NCI-H2081 treated with DMSO at 0.1 percent for 48 hours (cell line): Measurements from ENCODE around the gene AQP12B.

ENCODE experiments used
- DNase-seq: peaks from one replicate; lab custom pipeline; 2025; lab: John Stamatoyannopoulos, UW

Gene AQP12B

DNA sequence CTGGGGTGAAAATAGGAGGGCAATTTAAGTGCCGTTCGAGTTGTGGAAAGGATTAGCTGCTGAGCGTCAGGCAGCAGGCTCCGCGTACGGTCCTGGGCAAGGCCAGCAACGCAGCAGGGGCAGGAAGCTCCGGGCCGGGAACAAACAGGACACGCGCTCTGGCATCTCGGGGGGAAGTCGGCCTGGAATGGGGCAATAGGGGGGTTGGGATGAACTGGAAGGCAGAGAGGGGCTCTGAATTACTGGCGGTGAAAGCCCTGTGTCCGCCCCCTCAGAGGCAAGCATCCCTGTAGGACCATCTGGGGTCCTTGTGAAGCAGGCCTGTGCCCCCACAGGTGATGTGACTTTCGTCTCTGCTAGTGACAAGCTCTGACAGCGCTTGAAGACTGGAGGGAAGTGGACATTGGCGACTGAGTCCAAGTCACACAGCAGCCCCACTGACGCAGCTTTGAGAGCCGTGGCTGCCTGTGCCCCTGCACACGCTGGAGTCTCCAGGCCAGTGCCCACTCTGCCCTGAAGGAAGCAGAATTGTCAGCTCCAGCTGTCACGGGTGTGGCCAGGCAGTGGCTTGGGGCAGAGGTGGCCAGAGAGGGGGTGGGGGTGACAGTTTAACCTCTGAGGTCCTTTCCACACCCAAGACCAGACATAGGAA is 35.1 kb downstream of the AQP12B start:
- DNase-seq: no peak

DNA sequence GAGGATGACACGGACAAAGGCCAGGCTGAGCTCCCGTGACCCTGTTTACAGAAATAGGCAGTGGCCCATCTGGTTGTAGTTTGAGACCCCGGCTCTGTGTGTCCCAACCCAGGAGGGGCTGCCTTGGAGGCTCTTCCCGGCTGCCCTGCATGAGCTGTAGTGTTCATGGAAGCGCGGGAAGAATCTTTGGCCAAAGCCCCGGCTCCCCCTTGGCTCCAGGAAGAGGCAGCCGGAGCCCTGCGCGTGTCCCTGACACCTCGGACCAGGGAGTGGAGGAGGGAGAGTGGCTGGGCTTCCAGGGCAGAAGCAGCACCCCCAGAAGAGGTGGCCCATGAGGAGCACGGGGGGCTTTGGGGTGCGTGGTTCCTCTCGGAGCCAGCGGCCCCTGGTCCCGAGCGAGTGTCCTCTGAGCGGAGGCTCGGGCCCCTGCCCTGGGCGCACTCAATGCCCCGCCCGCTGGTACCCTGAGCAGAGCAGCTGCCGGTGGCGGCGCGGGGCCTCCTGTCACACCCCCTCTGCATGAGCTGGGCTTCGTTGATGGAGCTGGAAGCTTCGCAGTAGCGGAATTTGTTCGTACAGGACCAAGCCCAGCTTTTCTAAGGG is 35.7 kb downstream of the AQP12B start:
- no peak for DNase-seq

DNA sequence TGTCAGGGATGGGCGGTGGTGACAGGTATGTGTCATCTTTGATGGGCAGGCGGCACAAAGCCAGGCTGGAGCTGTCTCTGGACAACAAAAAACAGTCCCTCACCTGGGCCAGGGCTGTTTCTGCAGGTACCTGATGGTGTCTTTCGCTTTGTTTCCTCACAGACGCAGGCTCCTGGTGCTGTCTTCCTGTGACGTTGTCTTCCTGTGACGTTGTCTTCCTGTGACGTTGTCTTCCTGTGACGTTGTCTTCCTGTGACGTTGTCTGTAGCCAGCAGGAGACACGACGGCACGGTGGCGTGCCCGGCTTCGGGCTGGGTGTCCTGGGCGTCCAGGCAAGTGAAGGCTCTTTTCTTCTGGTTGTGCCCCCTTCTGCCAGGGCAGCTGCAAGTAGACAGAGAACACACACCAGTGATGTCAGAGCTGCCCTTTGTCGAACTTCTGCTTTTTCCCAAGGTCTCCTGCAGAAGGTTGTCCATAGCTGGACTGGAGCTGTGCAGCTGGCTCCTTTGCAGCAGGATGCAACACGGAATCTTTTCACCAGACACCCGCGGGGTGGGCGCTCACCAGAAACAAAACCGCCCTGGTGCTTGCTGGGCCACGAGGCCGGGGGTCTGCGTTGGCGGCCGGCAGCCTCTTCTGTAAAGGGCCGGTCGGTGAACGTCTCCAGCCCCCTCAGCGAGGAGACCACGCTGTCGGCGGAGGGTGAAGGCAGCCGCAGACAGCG is 36.3 kb downstream of the AQP12B start:
- DNase-seq: no peak

DNA sequence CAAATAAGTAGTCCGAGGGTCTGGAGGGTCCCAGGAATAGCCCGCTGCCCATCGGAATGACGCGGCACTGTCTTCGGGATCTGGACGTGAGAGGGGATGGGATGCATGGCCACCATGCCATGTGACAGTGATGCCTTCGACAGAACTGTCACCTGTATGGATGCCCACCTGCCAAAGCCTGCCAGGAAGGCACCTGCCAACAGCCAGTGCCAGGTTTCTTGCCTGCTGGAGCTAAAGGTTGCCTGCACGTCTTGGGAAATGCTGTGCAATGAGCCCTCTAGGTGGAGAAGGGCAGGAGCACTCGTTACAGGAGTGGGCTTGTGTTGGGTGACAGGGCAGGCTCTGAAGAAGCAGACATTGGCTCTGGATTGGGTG is 36.9 kb downstream of the AQP12B start:
- no peak for DNase-seq

DNA sequence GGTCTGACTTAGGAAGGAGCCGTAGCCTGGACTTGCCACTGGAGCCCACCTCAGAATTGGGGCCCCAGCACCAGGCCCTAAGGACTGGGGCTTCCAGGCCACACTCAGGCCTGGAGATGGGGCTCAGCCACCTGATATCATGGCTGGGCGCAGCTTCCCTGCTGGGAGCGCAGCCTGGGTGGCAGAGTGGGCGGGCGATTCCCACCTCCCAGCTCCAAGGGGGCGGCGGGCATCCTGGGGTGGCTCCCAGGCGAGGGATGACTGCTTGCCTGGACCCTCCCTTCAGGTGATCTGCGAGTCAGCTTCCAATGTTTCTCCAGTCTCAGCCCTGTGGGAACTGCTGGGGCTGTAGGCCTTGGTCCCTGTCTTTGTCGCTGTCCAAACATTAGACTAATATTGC is 37.3 kb downstream of the AQP12B start:
- no peak for DNase-seq

DNA sequence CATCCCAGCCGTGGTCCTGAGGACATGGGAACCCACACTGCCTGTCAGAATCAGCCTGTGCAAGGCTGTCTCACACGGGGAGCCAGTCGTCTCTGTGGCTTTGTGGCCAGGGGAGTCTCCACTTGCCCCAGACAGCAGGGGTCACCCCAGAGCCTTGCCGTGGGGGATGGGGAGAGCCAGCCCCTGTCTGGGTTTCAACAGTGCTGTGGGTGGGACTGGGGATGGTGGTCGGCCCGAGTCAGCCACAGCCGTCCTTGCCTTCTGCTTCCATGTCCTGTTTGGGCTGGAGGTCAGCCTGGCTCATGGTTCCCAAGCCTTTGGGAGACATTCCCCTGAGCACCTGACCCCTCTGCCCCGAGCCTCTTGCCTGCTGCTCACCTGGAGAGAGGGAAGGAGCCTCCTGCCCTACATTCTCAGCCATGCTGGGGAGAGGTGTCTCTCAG is 37.8 kb downstream of the AQP12B start:
- no peak for DNase-seq

DNA sequence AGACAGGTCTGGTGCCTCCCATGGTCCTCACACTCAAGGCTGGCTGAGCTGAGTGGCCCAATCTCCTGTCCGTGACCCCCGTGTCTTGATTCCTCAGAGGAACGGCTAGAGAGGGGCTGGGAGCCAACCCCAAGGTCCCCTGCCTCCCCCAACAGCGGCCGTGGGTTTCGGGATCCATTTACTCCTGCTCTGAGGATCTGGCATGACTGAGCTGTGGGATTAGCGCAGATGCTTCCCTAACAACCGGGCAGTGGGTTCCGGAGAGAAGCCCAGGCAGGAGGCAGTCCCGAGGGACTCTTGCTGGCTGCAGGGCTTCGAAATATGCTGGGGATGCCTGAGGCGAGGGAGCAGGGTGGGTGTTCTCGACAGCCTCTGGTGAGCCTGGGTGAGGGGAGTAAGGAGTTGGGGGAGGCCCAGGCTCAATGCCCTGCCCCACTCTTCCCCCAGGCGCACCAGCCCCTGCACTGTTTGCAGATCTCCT is 38.5 kb downstream of the AQP12B start:
- DNase-seq: no peak

DNA sequence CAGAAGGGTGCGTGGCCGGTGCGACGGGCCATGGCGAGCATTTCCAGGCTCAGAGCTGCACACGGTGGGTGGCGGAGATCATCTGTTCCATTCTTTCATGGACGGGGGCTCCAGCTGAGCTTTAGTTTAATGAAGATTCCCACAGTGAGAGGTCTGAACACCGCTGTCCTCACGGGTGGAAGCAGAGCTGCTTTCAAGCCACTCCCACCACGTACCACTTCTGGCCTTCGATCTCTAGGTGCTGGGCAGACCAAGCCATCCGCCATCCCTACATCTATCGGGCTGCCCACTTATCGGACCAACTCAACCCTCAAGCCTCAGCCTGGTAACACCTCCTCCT is 38.9 kb downstream of the AQP12B start:
- no peak for DNase-seq

DNA sequence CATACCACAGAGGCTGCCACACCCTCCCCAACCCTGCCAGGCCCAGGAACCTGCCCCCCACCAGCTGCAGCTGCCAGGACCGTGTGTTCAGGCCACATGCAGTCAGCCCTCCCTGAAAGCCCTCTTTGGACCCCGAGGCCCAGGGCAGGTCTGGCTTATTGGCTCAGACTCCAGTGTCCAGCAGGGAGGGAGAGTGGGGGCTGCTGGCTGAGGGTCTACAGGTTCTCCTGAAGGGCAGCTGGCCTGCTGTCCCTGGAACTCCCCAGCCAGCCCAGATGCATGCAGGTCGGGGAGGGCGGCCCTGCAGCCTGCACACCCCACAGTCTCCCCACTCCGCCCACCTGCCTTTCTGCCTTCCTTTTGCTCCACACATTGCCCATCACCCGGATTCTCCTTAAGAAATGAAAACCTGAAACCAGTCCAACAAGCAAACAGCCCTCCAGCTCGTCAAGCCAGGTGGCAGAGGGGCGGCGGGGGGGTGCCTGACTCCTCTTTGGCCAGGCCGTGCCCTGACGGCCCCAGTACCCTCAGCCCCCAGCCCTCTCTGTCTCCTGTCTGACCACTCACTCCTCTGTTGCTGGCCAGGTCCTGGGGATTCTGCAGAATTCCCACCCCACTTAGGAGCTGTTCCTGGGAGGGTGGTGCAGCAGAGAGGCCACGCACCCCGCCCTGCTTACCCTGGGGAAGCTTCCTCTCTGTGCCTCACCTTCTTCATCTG is 39.4 kb downstream of the AQP12B start:
- DNase-seq: no peak

DNA sequence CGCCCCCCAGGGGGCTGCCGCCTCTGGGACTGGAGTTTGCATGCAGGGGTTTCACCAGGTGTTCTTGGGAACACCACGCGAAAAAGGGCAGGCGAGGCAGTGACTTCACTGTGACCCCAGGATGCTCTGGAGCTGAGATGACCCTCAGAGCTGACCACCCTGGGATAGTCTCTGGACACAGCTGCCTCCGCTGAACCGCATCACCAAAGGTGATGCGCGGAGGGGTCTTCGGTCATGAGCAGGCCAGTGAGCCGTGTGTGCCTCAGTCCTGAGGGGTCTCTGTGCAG is 39.9 kb downstream of the AQP12B start:
- DNase-seq: no peak

DNA sequence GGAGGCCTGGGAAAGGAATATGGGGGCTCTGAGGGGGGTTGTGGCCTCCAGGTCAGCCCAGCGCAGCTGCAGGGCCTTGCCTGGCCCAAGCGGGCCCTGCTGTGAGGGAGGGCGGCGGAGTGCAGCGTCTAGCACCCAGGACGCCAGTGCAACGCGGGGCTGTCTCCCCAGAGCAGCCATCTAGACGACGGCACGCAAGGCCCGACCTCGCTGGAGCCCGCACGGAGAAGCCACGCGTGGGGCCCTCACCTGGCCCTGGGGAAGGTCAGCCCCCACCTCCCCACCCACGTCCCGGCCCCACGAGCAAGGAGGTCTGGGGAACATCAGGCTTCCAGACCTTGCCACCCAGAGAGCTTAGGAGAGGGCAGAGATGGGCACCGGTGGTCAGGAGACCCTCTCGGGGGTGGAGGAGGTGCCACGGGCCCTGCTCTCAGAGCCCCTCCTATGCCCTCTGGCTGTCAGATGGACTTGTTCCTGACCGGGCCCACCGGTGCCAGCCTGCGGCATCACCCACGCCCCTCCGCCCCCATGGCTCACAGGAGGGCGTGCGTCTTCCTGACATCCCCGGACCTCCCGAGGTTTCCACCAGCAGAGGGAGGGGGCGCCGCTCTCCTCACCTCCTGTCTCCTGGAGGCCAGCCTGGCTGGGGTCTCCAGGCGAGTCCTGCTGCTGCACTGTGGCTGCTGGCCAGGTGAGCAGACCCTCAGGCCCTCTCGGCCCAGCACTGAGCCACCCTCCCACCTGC is 40.5 kb downstream of the AQP12B start:
- DNase-seq: no peak

DNA sequence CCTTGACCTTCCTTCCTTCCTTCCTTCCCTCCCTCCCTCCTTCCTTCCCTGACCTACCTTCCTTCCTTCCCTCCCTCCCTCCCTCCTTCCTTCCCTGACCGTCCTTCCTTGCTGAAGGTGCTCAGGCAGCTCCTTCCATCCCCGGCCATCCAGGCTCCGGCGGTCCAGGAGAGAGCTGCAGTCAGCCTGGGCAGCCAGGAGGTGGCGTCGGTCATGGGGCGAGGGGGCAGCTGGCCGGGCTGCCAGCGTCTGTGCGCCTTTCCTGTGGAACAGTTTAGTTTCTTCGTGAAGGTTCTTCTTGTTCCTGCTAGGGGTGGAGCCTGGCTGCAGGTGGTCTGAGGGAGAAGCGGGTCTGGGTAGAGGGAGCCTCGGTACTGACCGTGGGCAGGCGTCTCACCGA is 41.7 kb downstream of the AQP12B start:
- DNase-seq: no peak

DNA sequence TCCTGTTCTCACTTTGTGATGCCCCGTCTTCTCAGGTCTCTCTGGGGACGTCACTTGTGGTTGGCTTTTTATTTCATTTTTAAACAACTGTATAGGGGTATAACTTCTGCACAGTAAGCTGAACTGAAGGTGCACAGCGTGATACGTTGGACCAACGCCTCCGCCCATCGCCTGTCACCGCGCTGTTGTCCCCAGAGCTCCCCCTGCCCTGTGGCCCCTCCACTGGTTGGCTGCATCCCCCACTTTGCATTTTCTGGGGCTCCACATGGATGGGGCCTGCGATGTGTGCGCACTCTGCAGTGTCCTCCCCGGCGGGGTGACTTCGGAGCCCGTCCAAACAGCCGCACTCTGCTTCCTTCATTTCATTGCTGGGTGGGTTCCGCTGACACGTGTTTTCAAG is 43.1 kb downstream of the AQP12B start:
- no peak for DNase-seq

DNA sequence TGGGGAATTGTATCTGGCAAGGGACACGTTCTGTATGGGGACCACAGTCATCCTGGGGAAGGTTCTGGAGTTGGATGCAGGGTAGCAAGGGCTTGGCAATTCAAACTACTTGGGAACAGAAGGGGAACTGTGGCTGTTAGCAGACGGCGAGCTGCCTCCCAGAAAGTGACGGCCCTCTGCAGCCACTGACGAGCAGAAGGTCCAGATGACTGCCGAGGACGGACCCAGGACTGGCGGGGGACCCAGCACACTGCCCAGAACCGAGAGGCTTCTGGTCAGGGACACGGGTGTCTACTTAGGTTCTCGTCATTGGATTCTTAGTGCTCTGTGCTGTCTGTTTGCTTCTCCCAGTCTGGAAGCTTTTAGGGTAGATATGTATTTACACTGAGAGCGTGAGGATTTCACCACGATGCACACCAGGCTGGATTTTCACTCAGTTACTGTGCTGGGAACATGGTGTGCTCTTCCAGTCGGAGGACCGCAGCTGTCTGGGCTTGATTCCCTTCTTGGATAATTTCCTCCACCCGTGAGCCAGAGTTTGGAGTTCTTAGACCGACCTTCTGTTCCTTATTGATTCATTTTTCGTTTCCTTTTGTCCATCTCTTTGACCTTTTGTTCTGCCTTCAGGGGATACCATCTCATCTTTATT is 44.0 kb downstream of the AQP12B start:
- no peak for DNase-seq

DNA sequence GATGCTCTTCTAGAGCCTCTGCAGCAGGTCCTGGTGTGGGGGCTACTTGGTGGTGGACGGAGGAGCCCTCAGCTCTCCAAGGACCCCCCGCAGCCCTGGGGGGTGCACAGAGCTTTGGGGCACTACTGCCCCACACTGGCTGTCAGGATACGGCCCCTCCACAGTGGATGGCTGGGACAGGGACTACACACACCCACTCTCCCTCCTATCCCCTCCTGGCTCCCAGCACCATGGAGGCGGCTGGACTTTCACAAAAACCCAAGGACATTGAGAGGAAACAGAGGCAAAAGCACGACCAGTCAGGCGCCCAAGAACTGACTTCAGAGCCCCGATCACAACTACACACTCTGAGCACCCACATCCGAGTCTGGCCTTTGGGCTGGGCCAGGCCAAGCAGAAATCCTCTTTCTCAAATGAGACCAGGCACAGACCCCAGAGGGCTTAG is 44.8 kb downstream of the AQP12B start:
- no peak for DNase-seq

DNA sequence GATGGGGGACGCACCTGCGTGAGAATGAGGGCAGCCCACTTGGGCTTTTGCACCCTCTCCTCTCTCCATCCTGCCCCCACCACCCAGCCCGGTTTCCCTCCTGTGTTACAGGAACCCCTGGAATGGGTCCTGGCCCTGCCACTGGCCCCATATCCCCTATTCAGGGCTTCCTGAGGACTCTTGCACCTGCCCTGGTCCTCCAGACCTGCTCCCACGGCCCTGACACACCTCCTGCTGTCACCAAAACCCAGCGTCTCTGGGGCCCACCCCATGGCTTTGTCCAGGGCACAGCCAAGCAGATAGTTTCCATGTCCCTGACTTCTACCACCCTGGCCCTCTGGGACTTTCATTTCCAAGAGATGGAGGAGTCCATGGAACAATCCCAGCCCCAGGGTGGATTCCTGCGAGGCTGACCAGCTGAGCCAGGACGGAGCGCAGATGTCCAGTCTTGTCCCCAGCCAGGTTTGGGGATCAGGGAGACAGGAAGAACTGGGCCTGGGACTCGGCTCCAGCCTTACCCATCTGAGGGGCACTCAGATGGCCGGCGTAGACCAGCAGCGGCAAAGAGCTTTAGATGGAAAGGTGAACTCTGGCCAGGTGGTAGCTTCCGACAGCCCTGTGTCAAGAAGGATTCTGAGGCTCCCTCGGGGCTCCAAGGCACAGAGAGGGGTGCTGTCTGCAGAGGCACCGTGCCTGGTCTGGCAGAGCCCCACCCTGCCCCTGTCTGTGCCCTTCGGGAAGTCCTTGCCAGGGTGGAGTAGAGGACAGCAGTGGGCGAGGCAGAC is 45.4 kb downstream of the AQP12B start:
- no peak for DNase-seq

DNA sequence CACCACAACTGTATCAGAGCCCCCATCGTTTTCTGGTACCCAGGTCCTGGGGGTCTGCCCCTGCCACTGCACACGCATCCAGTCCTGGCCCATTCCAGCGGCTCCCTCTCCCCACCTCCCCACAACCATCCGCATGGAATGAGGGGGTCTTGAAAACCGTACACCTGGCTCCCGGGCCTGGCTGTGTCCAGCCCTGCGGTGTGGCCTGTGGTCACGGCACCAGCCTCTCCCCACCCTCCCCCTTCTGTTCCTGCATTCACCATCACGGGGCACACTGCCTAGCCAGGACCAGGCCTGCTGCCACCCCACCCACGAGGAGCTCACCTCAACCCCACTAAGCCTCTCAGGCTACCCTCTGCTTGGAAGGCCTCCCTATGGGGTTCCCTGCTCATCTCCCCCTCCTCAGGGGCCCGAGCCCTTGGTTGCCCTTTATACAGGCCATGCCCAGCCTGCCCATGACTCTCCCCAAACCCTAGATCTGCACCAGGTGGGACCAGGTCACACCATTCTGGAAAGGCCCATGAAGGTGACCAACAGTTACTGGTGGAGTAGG is 46.0 kb downstream of the AQP12B start:
- DNase-seq: no peak

DNA sequence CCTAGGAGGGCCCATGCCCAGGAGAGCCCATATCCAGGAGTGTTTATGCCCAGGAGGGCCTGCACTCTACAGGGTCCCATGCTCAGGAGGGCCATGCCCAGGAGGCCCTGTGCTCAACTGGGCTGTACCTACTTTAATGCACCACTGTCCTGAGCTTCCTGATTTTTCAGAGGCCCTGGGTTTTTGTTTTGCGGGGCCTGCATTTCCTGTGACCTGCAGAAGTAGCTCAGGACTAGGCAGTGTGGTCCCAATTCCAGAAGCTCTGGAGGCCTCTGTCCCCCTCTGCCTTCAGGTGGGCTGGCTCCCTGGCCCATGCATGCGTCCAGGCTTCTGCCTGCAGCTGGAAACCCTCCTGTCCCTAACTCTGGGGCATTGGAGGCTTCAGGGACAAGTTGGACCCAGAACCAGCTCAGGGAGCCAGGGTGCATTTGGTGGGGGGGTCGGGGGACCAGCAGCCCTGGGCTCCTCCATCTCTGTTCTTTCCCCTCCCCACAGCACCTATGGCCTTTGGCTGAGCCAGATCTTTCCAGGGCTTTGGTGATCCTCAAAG is 46.6 kb downstream of the AQP12B start:
- DNase-seq: no peak

DNA sequence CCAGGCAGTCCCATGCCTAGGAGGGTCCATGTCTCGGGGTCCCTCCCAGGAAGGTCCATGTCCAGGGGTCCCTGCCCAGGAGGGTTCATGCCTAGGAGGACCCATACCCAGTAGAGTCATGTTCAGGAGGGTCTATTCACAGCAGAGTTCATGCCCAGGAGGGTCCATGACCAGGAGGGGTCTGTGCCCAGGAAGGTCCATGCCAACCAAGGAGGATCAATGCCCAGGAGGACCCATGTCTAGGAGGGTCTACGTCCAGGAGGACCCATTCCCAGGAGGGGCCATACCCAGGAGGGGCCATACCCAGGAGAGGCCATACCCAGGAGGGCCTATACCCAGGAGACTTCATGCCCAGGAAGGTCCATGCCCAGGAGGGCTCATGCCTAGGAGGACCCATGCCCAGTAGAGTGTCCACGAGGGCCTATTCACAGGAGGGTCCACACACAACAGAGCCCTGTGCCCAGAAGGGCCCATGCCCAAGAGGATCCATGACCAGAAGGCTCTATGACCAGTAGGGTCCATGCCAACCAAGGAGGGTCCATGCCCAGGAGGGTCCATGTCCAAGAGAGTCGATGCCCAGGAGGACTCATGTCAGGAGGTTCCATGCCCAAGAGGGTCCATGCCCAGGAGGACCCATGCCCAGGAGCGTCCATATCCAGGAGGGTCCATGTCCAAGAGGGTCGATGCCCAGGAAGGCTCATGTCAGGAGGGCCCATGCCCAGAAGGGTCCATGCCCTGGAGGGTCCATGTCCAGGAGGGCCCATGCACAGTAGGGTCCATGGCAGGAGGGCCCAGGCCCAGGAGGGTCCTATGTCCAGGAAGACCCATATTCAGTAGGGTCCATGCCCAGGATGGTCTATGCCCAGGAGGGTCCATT is 47.3 kb downstream of the AQP12B start:
- no peak for DNase-seq
